Prostate gland (tissue), 2 donors: Measurements from ENCODE around the gene GNG5. TPM values are rescaled to one million over a fixed set of nuclear protein-coding genes. Genes with fewer than 3 reads are reported as not detected.
"Not testable (repeated sequence)": the region's sequence is repeated elsewhere in the genome, so short reads cannot be mapped to it uniquely, and the experiment has no call there.

ENCODE experiments used
- DNase-seq: peaks from one replicate; pipeline ENCODE4 v3.0.0-alpha.2; 2019; ENCODE audit warnings: low spot score
- H3K27ac ChIP-seq, 2 donors: fragments of 200-600 bp; sonication (generic); 2 replicates each; pipeline ENCODE4 v1.5.1; 2017 to 2019
- H3K27me3 ChIP-seq: fragments of 200-600 bp; sonication (generic); replicated peaks from 2 replicates; pipeline ENCODE4 v1.5.1; 2019; ENCODE audit not compliant: insufficient read depth
- H3K36me3 ChIP-seq, 2 donors: fragments of 200-600 bp; sonication (generic); 1 replicate in 1 of 2; 2 replicates in 1 of 2; pipeline versions ENCODE4 v1.5.1 to v1.8.1; 2017 to 2019
- H3K4me1 ChIP-seq: fragments of 200-600 bp; sonication (generic); replicated peaks from 2 replicates; pipeline ENCODE4 v1.5.1; 2019
- H3K4me3 ChIP-seq, 2 donors: fragments of 200-600 bp; sonication (generic); 2 replicates each; pipeline ENCODE4 v1.5.1; 2017 to 2019
- H3K9me3 ChIP-seq: fragments of 200-600 bp; sonication (generic); 2 replicates; pipeline ENCODE4 v1.5.1; 2017
- POLR2A ChIP-seq: fragments of 450-650 bp; IDR thresholded peaks from one replicate; pipeline ENCODE4 v1.6.1; 2016; ENCODE audit warnings: antibody characterized with exemption, mild to moderate bottlenecking
- POLR2AphosphoS5 ChIP-seq: sonication (generic); formaldehyde crosslinking; IDR thresholded peaks from one replicate; pipeline ENCODE4 v1.6.1; 2017; ENCODE audit warnings: antibody characterized with exemption
- WGBS: methylation state at CpG from one replicate; pipeline ENCODE4 v1.1.5; 2018; 5-methylcytosine and 5-hydroxymethylcytosine counted together
- intact Hi-C: fragments of 100-400 bp; cut with DNase I; formaldehyde crosslinking; loops from one replicate; pipeline ENCODE4 v1.14.2; 2022
- total RNA-seq, 2 donors: library from RNA; depleted of rRNA; stranded (reverse); fragments of >200 nt; gene quantifications; one replicate each; pipeline ENCODE4 v1.1.0, GENCODE V29; 2016
- TF ChIP-seq, protein P1 (sequence below), 4 experiments: fragments of 200-600 bp in 2 of 4; fragments of 450-650 bp in 2 of 4; sonication (generic) in 2 of 4; IDR thresholded peaks; 1 replicate in 3 of 4; 2 replicates in 1 of 4; pipeline ENCODE4 v1.5.1; 2016 to 2019; ENCODE audit warnings: antibody characterized with exemption in 4 of 4, mild to moderate bottlenecking in 2 of 4, moderate library complexity in 2 of 4

Gene GNG5
- total RNA-seq, 2 donors from 2014 or later: 111 to 116 TPM

GRCh38 chr1:84467298-84467697 is 39.1 kb downstream of the GNG5 start:
- intact Hi-C loops: no loop called here
- Histone ChIP-seq H3K4me3 (no peak overlapping the region), H3K27ac (no peak overlapping the region), H3K27me3 (peaks cover 2% of the 10 kb centered on the region), H3K4me1 (no peaks in the 10 kb centered on the region), H3K9me3 (no peaks in the 10 kb centered on the region), H3K36me3 (no peaks in the 10 kb centered on the region)
- TF ChIP-seq, protein P1, sequence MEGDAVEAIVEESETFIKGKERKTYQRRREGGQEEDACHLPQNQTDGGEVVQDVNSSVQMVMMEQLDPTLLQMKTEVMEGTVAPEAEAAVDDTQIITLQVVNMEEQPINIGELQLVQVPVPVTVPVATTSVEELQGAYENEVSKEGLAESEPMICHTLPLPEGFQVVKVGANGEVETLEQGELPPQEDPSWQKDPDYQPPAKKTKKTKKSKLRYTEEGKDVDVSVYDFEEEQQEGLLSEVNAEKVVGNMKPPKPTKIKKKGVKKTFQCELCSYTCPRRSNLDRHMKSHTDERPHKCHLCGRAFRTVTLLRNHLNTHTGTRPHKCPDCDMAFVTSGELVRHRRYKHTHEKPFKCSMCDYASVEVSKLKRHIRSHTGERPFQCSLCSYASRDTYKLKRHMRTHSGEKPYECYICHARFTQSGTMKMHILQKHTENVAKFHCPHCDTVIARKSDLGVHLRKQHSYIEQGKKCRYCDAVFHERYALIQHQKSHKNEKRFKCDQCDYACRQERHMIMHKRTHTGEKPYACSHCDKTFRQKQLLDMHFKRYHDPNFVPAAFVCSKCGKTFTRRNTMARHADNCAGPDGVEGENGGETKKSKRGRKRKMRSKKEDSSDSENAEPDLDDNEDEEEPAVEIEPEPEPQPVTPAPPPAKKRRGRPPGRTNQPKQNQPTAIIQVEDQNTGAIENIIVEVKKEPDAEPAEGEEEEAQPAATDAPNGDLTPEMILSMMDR (IDR thresholded peaks at IDR 0.05): no peak
- TF ChIP-seq POLR2AphosphoS5 (no peak), POLR2A (no peak)
- no peak for DNase-seq

- Histone ChIP-seq H3K36me3 (no peaks in the 10 kb centered on the region), H3K27ac (no peak overlapping the region), H3K4me3 (no peak overlapping the region), H3K9me3 (no peaks in the 10 kb centered on the region), H3K4me1 (no peaks in the 10 kb centered on the region), H3K27me3 (no peaks in the 10 kb centered on the region)
- TF ChIP-seq POLR2AphosphoS5 (no peak), POLR2A (no peak)
- TF ChIP-seq, protein P1 (IDR thresholded peaks at IDR 0.05): no peak
- intact Hi-C loops: no loop called here
- 91% methylated on average over 1 of the region's 1 CpG for WGBS
- no peak for DNase-seq
Measured at GRCh38 chr1:84462118-84462517, 44.3 kb downstream of the GNG5 start.

DNA sequence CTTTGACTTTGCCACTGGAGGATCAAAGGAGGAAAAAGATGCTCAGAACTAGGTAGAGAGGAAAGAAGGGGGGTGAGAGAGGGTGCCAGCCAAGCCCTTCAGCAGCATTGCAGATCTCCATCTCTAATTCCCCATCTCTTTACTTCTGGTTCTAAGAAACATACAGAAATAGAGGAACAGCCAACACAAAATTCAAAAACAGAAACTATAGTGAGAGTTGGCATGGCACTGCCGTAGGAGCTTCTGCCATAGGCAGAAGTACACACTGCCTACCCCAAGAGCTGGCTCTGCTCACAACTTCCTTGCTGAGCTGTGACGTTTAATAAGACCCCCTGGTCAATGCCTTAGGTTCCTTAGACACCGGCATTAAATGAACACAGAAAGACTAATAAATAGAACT is 53.9 kb downstream of the GNG5 start:
- no peak for DNase-seq
- WGBS: 64% methylated on average over 3 of the region's 3 CpGs
- Histone ChIP-seq H3K9me3 (no peaks in the 10 kb centered on the region), H3K4me1 (no peaks in the 10 kb centered on the region), H3K36me3 (no peaks in the 10 kb centered on the region), H3K27me3 (no peaks in the 10 kb centered on the region), H3K27ac (no peak overlapping the region), H3K4me3 (no peak overlapping the region)
- TF ChIP-seq POLR2A (no peak), POLR2AphosphoS5 (no peak)
- TF ChIP-seq, protein P1 (IDR thresholded peaks at IDR 0.05): no peak
- intact Hi-C loops: no loop called here

GRCh38 chr1:84450910-84451309 is 55.5 kb downstream of the GNG5 start:
- TF ChIP-seq POLR2AphosphoS5: no peak
- no peak for TF ChIP-seq POLR2A
- TF ChIP-seq, protein P1 (IDR thresholded peaks at IDR 0.05): no peak
- no peaks in the 10 kb centered on the region for H3K27me3 ChIP-seq
- H3K9me3 ChIP-seq: no peaks in the 10 kb centered on the region
- WGBS: 87% methylated on average over 2 of the region's 2 CpGs
- no peak overlapping the region for H3K27ac ChIP-seq
- intact Hi-C loops: no loop called here
- H3K4me1 ChIP-seq: no peaks in the 10 kb centered on the region
- no peak for DNase-seq
- no peaks in the 10 kb centered on the region for H3K36me3 ChIP-seq
- no peak overlapping the region for H3K4me3 ChIP-seq

DNA sequence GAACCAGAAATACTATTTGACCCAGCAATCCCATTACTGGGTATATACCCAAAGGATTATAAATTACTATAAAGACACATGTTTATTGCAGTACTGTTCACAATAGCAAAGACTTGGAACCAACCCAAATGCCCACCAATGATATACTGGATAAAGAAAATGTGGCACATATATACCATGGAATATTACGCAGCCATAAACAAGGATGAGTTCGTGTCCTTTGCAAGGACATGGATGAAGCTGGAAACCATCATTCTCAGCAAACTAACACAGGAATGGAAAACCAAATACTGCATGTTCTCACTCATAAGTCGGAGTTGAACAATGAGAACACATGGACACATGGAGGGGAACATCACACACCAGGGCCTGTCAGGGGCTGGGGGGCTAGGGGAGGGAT is 57.7 kb downstream of the GNG5 start:
- H3K27ac ChIP-seq, H3K36me3 ChIP-seq, intact Hi-C loops, H3K4me3 ChIP-seq, DNase-seq, H3K4me1 ChIP-seq, H3K9me3 ChIP-seq, H3K27me3 ChIP-seq: not testable (repeated sequence)
- 92% methylated on average over 3 of the region's 3 CpGs for WGBS

Other genes starting within 250 kb of the GNG5 start
- 1 to 10 TPM; 3.1 to 3.4 TPM for gene SAMD13, start 204.9 kb downstream of the GNG5 start, total RNA-seq
- gene DNASE2B, start 108.1 kb downstream of the GNG5 start, total RNA-seq: 1 to 10 TPM in 1 of 2 donors, under 1 TPM in 1; 0.85 to 8.6 TPM
- 10 to 100 TPM; 38.4 TPM for gene RPF1, start 27.3 kb downstream of the GNG5 start, total RNA-seq
- 1 to 10 TPM in 1 of 2 donors, under 1 TPM in 1; 0.05 to 3.8 TPM for gene SPATA1, start 195 bp downstream of the GNG5 start, total RNA-seq
- gene CTBS, start 67.9 kb upstream of the GNG5 start, total RNA-seq: 10 to 100 TPM; 15.1 to 45.5 TPM
- 10 to 100 TPM; 10.7 to 25.2 TPM for gene SSX2IP, start 183.9 kb upstream of the GNG5 start, total RNA-seq